CD4-positive, alpha-beta T cell treated with Interleukin-2 at 100 ng/mL for 4 hours (primary cell): Measurements from ENCODE around the gene FAM222B.

Experiments used
- DNase-seq: peaks from one replicate; pipeline ENCODE4 v3.0.0-alpha.2; 2020; ENCODE audit warnings: low spot score

Gene FAM222B

DNA sequence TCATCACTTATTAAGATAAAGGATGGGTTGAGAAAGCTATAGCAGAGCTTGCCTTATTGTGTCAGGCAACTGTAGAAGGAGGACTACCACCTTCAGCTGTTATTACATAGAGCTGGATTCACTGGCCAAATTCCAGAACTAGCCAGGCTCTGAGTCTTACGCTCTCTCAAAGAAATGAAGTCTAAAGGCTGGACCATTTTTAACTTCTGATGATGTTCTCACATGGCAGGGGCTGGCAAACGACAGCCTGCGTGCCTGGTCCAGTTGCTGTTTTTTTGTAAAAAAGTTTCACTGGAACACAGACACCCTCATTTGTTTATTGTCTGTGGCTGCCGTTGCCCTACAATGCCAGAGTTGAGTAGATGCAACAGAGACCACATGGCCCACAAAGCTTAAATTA lies 77.6 kb downstream of the FAM222B start:
- no peak for DNase-seq

DNA sequence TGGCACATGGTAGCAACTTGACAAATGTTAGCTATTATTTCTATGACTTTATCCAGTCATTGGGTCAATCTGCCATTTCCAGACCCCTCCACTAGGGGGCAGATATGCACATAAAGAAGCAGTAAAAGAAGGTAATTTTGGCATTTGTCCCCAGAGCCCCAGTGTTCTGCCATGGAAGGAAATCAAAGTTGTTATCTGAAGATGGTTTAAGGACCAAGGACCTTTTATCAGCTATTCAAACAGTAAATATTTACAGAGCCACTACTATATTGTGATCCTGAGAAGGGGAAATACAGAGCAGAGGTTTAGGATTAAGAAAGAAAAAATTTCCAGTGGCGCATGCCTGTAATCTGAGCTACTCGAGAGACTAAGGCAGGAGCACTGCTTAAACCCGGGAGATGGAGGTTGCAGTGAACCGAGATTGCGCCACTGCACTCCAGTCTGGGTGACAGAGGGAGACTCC lies 78.8 kb downstream of the FAM222B start:
- peak; percentile 87 for DNase-seq

DNA sequence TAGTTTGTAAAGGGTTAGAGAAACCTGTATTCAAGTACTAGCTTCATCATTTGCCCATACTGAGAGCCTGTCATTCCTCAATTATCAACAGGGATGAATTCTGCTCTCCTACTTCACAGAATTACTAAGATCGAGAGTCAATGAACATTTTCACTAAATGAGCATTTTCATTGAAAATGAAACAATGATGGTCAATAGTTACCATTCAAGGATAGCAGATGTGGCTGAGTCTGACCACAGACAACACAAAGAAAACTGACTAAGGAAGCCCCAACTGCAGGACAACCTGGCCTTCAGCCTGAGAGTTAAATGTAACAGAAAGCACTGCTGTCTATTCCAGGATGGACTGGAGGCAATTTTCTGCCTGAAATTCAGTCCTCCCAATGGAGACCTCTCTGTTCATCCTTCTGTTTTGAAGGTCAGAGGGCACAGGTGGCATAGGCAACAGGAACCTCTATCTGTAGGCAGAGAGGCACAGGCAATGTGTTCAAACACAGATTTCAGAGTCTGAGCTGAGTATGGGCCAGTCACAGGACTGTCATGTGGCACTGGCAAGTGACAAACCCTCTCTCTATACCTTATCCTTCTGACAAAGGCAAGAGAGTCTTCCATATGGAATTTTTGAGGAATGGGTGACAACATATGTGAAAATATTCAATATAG lies 79.3 kb downstream of the FAM222B start:
- no peak for DNase-seq

DNA sequence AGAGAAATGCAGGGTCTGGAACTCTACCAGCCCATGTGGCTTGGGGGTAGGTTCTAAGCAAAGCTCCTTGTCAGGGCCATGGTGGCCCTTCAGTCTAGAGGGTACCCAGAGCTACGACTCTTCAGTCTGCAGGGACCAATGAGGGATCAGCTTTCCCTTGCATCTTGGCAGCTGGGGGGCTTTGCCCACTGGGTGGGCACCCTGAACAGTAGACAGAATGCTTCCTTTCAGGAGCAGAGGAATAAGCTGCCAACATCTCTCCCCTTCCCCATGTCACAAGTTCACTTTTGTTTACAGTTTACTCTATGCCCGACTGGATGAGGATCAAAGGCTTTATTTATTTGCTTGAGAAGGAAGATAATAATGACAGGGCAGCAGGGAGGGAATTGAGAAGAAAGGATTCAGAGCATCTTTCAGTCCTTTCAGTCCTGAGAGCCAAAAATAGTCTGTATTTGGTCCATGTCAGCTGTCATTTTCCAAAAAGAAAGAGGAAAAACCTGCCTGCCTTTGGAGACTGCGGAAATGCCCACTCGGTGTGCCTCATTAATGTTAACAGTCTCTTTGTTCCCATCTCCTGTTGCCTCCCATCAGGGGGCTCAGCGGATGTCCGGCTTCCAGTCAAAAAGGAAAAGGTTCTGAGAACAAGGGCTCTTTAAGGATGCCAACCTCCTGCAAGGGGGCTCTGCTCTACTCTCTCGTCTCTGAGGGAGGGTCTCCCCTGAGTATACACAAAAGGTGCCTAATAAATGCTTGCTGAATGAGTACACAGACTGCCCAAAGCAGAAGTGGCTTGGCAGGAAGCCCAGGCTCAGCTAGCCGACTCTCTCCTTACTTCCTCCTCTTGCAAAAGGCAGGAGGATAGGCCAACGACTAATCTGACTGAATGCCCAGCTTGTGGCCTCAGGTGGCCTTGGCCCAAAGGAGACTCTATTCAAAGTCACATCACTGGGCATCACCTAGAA lies 81.7 kb downstream of the FAM222B start:
- no peak for DNase-seq

DNA sequence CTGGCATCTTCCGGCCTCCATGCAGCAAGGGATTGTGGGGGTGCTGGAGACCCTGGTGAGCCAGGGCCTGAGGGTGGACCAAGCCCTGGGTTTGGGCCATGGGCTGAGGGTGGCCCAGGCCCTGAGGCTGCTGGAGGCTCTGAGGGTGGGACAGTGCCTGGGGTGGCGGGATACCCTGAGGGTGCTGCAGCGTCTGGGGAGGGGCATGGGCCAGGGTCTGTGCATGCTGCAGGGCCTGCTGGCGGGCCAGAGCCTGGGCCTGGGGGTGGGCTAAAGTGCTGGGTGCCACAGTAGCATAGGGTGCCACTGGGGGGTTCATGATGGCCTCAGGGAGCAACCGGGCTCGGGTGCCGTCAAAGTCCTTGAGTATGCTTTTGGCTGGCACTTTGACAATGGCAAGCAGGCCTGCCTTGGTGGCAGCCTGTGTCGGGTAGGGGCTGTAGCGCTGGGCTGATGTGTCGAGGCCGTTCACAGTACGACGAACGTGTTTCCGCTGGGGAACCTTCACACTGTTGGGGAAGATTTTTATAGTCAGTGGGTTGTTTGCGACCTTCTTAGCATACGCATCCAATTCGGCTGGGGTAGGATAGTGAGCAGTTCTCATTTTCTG lies 83.2 kb downstream of the FAM222B start:
- no peak for DNase-seq

DNA sequence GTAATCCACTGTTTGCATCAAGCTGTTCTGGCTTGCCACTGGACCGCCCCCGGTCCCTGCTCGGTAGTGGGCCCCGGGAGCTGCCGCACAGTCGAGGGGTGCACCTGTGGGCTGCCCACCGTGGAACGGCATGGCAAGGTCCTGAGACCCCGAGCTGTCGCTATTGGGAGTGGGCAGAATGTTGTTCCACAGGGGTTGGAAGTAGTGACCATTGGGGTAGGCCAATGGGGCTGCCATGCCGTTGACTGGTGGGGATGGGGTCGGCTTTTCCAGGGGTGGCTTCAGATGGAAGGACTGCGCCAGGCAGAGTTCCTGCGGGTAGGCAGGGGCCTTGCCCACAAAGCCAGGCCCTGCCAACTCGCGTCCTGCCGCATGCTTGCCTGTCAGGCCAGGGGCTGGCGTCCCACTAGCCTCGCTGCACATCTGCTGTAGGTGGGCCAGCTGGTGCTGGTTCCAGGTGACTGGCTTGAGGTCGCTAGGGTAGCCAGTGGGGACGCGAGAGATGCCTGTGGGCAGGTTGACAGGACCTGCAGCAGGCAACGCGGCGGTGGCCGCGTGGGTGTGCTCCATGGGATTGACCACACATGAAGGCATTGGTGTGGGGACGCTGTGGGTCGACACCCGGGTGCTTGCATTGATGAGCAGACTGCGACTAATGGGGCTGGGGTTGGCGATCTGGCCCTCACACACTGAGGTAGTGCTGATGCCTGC lies 84.0 kb downstream of the FAM222B start:
- no peak for DNase-seq

DNA sequence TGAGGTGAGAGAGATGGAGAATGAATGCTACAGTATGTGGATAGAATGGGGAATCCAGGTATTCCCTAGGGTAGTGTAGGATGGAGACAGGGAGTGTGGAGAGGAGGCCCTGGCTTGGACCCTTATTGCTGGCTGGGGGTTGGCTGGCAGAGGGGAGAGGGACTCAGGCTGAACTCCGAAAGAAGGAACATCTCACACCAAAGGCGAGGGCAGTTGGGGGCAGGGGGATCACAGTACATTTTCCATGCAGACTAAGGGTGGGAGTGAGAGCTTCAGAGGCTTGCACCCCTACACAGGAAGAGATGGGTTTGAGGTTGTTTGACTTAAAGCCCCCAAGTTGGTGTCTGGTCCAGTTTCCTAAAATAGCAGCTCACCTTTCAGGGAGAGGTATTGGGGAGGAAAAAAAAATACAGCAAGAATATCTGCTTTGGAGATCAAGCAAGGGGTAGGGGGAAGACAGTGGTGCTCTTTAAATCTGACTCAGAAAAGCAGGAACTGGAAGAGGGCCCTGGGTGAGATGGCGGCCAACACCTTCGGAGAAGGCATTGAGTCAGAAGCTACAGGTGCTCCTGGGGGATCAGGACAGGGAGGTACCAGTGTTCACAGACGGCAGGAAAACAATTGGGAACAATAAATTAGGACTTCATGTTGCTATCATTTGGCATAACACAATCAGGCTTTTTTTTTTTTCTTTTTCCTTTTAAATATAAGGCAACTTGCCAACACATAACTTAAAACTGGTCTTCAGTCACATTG lies 86.4 kb downstream of the FAM222B start:
- no peak for DNase-seq

DNA sequence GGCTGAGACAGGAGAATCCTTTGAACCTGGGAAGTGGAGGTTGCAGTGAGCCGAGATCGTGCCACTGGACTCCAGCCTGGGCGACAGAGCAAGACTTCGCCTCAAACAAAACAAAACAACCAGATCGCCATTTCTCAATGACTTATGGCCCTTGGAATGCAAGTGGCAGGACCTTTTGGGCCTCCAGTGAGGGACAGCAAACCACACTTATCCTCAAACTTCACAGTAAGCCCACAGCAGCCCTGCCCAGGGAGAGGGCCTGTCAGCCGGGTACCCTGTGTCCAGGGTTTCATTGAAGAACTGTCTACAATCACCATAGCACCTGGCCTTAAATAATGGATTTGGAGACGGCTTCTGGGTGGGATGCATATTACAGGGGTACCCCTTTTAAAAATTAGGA lies 87.1 kb downstream of the FAM222B start:
- DNase-seq, result no peak

DNA sequence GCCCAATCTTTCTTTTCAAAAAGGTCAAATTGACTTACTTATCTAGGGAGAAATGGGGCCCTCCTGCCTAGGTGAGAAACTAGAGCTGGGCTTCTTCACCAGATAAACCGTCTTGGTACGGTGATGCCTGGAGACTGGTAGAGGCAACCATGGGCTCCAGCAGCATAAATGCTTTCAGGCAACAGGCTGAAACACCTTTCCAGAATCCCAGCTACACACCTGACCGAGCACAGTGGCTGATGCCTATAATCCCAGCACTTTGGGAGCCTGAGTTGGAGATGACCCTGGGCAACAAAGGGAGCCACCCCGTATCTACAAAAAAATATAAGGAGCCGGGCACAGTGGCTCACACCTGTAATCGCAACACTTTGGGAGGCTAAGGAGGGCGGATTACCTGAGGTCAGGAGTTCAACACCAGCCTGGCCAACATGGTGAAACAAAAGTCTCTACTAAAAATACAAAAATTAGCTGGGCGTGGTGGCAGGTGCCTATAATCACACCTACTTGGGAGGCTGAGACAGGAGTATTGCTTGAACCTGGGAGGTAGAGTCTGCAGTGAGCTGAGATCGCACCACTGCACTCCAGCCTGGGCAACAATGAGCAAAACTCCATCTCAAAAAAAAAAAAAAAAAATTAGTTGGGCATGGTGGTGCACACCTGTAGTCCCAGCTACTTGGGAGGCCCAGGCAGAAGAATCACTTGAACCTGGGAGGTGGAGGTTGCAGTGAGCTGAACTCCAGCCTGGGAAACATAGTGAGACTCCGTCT lies 90.8 kb downstream of the FAM222B start:
- no peak for DNase-seq

DNA sequence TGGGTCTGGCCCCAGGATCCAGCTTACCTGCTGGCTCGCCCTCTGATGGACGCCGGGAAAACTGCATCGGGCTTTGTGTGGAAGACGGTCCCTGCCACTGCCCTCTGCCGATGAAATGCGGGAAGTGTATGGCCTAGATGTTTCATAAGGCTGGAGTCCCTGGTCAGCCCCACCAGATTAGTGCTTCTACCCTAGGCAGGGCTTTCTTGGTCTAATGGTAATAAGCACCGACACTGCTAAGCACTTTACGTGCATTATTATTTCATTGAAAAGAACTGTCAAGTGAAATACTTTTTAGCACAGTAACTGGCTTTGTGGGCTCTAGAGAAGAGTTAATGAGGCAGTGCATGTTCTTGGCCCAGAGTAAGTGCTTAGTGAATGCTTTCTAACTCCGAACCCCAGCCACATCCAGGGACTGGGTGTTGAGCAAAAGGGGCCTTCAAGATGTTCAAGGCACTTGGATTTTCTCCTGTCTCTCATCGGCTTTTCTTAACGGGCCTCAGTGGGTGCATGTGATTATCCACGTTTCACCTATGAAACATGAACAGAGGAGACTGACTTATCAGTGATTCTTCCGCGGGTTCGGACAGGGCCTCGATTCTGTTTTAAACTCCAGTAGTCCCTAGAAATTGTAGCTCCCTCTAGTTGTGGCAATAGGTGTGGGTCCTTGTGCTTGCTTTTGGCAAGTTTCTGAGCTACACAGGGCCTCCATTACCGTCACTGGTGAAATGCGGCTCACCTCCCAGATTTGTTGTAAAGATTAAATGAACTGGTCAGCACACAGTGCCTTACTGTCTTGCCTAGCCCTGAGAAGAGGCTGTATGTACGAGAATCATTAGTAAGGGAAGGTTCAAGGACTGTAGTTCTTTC lies 92.2 kb downstream of the FAM222B start:
- peak; percentile 91 for DNase-seq

DNA sequence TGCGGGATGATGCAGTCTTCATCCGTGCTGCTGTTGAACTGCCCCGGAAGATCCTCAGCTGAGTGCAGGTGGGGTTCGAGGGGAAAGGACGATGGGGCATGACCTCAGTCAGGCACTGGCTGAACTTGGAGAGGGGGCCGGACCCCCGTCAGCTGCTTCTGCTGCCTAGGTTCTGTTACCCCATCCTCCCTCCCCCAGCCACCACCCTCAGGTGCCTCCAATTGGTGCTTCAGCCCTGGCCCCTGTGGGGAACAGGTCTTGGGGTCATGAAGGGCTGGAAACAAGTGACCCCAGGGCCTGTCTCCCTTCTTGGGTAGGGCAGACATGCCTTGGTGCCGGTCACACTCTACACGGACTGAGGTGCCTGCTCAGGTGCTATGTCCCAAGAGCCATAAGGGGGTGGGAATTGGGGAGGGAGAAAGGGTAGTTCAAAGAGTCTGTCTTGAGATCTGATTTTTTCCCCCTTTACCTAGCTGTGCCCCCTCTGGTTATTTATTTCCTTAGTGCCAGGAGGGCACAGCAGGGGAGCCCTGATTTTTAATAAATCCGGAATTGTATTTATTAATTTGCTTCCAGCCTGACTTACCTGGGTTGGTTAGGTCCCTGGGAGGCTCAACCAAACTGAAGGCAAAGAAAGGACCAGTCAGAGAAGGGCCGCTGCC lies 92.9 kb downstream of the FAM222B start:
- no peak for DNase-seq

DNA sequence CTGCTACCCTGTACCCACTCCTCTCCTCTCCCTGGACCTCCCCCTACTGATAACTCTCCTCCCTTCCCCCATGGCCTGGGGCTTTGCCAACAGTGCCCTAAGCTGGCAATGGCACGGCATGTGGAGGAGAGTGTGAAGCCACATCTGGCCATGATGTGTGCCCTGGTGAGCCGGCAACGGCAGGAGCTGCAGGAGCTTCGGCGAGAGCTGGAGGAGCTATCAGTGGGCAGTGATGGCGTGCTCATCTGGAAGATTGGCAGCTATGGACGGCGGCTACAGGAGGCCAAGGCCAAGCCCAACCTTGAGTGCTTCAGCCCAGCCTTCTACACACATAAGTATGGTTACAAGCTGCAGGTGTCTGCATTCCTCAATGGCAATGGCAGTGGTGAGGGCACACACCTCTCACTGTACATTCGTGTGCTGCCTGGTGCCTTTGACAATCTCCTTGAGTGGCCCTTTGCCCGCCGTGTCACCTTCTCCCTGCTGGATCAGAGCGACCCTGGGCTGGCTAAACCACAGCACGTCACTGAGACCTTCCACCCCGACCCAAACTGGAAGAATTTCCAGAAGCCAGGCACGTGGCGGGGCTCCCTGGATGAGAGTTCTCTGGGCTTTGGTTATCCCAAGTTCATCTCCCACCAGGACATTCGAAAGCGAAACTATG lies 93.6 kb downstream of the FAM222B start:
- DNase-seq, result no peak

DNA sequence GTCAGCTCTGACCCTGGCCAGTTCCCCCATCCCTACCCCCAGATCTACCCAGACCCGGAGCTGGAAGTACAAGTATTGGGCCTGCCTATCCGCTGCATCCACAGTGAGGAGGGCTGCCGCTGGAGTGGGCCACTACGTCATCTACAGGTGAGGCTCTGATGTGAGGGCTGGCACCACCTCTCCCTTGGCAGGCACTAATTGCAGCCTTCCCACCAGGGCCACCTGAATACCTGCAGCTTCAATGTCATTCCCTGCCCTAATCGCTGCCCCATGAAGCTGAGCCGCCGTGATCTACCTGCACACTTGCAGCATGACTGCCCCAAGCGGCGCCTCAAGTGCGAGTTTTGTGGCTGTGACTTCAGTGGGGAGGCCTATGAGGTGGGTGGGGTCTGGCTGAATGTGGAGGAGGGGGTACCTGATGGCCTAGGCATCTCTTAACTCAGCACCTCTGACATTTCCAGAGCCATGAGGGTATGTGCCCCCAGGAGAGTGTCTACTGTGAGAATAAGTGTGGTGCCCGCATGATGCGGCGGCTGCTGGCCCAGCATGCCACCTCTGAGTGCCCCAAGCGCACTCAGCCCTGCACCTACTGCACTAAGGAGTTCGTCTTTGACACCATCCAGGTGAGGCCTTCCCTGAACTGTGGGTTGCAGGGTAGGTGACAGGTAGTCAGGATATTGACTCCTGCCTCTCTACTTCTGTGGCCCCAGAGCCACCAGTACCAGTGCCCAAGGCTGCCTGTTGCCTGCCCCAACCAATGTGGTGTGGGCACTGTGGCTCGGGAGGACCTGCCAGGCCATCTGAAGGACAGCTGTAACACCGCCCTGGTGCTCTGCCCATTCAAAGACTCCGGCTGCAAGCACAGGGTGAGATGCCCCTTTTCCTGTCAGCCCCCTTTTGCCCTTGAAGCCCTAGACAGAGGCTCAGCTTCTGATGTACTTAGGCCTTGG lies 94.5 kb downstream of the FAM222B start:
- DNase-seq, result no peak

DNA sequence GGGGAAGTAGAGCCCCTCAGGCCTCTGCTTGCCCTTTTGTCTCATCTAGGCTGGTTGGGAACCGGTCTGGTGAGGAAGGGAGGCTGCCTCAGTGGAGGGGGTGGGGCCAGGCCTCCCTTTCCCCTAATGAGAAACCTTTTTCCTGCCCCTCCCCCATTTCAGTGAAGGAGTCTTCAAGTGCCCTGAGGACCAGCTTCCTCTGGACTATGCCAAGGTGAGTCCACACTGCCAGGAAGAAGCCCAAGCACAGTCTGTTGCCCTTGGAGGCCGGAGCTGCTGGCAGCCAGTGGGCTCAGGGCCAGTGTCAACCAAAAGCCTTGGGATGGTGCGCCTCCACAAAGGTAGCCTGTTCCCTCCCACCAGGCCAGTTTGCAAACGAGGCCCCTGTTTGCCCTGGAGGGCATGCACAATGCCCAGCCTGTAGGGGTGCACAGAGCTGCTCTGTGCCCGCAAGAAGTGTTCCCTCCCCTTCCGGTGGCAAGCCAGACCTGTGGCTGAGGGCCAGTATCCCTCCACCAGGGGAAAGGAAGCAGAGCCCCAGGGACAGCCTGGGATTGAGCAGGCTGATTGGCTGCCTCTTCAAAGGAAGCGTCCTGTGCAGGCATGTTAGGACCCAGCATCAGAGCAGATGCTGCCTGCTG lies 95.4 kb downstream of the FAM222B start:
- DNase-seq, result no peak

DNA sequence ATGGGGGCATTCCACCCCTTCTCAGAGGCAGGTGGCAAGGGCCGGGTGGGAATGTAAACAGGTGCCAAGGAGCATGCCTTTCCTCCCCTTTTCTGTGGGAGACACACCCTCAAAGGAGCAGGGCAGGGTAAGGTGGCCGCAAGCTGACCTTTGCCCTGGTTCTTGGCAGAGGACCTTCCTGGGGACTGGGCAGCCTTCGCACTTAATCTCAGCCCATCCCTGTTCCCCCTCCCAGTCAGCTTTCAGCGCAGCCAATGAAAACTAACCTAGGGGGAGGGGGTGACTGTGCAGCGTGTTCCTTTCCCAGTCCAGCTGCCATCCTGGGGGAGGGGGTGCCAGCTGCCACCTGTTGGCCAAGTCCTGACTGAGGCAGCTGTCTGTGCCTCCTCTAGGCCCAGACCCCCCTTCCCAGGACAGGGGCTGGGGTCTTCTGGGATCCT lies 96.0 kb downstream of the FAM222B start:
- DNase-seq, result no peak

DNA sequence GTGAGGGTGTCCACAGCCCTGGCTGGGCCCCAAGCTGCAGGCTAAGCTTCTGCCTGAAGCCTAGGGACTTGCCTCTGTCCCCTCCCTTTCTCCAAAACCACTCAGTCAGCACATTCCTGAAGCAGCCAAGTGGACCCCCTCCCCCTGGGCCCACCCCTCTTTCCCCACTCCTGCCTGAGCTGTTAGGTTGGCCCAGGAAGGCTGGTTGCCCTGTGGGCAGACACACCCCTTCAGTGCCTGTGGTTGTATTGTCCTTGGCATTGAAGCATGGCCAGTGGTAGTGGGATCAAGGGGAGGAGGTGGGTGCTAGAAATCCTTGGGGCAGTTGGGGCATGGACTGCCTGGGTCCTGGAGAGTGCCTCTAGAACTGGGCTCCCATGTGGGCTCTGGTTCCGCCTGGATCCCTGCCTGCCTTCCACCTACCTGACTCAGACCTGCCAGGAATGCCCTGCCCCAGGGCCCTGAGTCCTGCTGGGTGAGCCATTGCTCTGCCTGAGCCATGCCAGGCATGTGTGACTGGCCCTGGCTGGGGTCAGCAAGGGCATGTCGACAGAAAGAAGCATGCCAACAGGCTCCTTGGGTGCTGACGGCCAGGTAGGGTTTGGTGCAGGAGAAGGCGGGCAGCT lies 96.7 kb downstream of the FAM222B start:
- DNase-seq, result no peak
